ENCODE results near the gene BNIP3.
"Not testable (repeated sequence)": the region's sequence is repeated elsewhere in the genome, so short reads cannot be mapped to it uniquely, and the experiment has no call there.

DNA sequence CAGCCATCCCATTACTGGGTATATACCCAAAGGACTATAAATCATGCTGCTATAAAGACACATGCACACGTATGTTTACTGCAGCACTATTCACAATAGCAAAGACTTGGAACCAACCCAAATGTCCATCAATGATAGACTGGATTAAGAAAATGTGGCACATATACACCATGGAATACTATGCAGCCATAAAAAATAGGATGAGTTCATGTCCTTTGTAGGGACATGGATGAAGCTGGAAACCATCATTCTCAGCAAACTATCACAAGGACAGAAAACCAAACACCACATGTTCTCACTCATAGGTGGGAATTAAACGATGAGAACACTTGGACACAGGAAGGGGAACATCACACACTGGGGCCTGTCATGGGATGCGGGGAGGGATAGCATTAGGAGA, 6.1 kb upstream of the BNIP3 start:
- not testable (repeated sequence) for TF ChIP-seq CTCF (IDR thresholded peaks at IDR 0.05; ENCODE audit: extremely low read depth in 1 of 2, insufficient read depth in 1 of 2, low read depth in 1 of 2, low read length in 2 of 2); POLR2A (IDR thresholded peaks at IDR 0.05; ENCODE audit: low read depth, low read length); EZH2 (IDR thresholded peaks at IDR 0.05; ENCODE audit: borderline replicate concordance, low read depth, low read length, severe bottlenecking); POLR2AphosphoS5 (IDR thresholded peaks at IDR 0.05; ENCODE audit: insufficient read depth, low read depth, low read length)

All from endothelial cell of umbilical vein (primary cell).